Psoas muscle (tissue), 8 donors: ENCODE results near the gene PGK1. TPM values are rescaled to one million over a fixed set of nuclear protein-coding genes. Genes with fewer than 3 reads are reported as not detected.
A peak's percentile ranks its signal among the peaks of the same experiment; 100 is the strongest.
"Not testable (repeated sequence)": the region's sequence is repeated elsewhere in the genome, so short reads cannot be mapped to it uniquely, and the experiment has no call there.

ENCODE experiments used
- ATAC-seq, 4 donors: fragments of 200-7000 bp; cut with Tn5 transposase; one replicate each; pipeline ENCODE4 v1.9.1; 2020; ENCODE audit warnings: moderate library complexity in 3 of 4, mild to moderate bottlenecking in 2 of 4
- DNase-seq, 2 donors: peaks; one replicate each; pipeline ENCODE4 v3.0.0-alpha.2; 2020
- H3K27ac ChIP-seq: fragments of 200-600 bp; one replicate; pipeline ENCODE4 v1.8.0; 2022
- H3K27me3 ChIP-seq, 3 donors: fragments of 200-600 bp in 1 of 3; one replicate each; pipeline versions ENCODE4 v1.6.1 to v1.8.0; 2013 to 2022; ENCODE audit warnings: low read length in 2 of 3, mild to moderate bottlenecking in 2 of 3, moderate library complexity in 1 of 3; ENCODE audit not compliant: insufficient read depth in 3 of 3
- H3K36me3 ChIP-seq, 2 donors: fragments of 200-600 bp in 1 of 2; one replicate each; pipeline versions ENCODE4 v1.6.1 to v1.8.0; 2013 to 2022; ENCODE audit warnings: low read depth in 1 of 2, mild to moderate bottlenecking in 1 of 2, moderate library complexity in 1 of 2; ENCODE audit not compliant: insufficient read depth in 1 of 2
- H3K4me1 ChIP-seq: fragments of 200-600 bp; one replicate; pipeline ENCODE4 v1.8.0; 2022
- H3K4me3 ChIP-seq: fragments of 200-600 bp; one replicate; pipeline ENCODE4 v1.8.0; 2022; ENCODE audit warnings: mild to moderate bottlenecking
- H3K9me3 ChIP-seq: fragments of 200-600 bp; one replicate; pipeline ENCODE4 v1.8.0; 2022
- CTCF ChIP-seq: fragments of 200-600 bp; IDR thresholded peaks from one replicate; pipeline ENCODE4 v1.8.0; 2022; ENCODE audit warnings: antibody characterized with exemption
- WGBS, 3 donors: extraction: QIAGEN DNeasy Blood & Tissue Kit; methylation state at CpG; one replicate each; pipeline versions ENCODE4 v1.1.6 to v1.1.7; 2013; 5-methylcytosine and 5-hydroxymethylcytosine counted together
- intact Hi-C, 2 donors: fragments of 100-400 bp; cut with DNase I; formaldehyde crosslinking; loops; one replicate each; pipeline versions ENCODE4 v1.11.0 to v1.14.2; 2022
- polyA plus RNA-seq, 3 donors: library from polyadenylated mRNA; stranded (reverse); fragments of 200-250 nt; gene quantifications; one replicate each; pipeline ENCODE4 v1.2.3, GENCODE V29; 2013
- total RNA-seq, 4 donors: library from RNA; stranded (reverse); fragmentation: NEBNext Ultra II Directional in 2 of 4; extraction: Animal tissue kit (Norgen Biotek cat#: 25700) in 2 of 4; gene quantifications; one replicate each; pipeline versions ENCODE4 v1.2.1 to v1.2.4, GENCODE V29; 2021 to 2023
- donor health status: healthy with polysubstance abuse.
- donor health status: DM: no; HTN: no; CAD: no; lungs with moderate emphysema.
- donor health status: Bipolar disorder and iron deficiency.
- donor health status: healthy.
- donor health status: DM: yes; HTN: yes; CAD: no.
- donor health status: DM: no; HTN: no; CAD: no.
- donor health status: DM: no; HTN: no; CAD: no.
- donor health status: DM: yes; HTN: yes; CAD: no.

PGK1 gene
- total and polyA plus RNA-seq, 7 donors: 234 to 372 (median 290) TPM

- peak within 1 kb of the TSS; percentile 78 for H3K4me3 ChIP-seq
- peak within 1 kb of the TSS; percentile 67 for H3K27ac ChIP-seq
- WGBS, 3 donors: 3 to 38% (median 11%) methylated on average over 23 to 59 of the region's 59 CpGs
- intact Hi-C loops: no loop called here
- no peaks in the 10 kb centered on the region for H3K27me3 ChIP-seq
- ATAC-seq (peak; percentile 90 to 98 (median 96)), DNase-seq (peak; percentile 82 to 90)
- no peak for TF ChIP-seq CTCF
- H3K4me1 ChIP-seq: no peaks in the 10 kb centered on the region
- no peaks in the 10 kb centered on the region for H3K36me3 ChIP-seq
- no peaks in the 10 kb centered on the region for H3K9me3 ChIP-seq
These were observed 35.4 kb downstream of the PGK1 start, which contains the start of gene TAF9B for GRCh38 chrX:78139160-78140123. Gene TAF9B, minus strand, starts transcription at chrX:78139650. Its CDS starts 39 bp downstream, at chrX:78139611.

- Histone ChIP-seq H3K27me3 (no peaks in the 10 kb centered on the region), H3K4me3 (peak overlapping the region; percentile 78), H3K27ac (no peak overlapping the region), H3K4me1 (no peaks in the 10 kb centered on the region), H3K9me3 (no peaks in the 10 kb centered on the region), H3K36me3 (no peaks in the 10 kb centered on the region)
- intact Hi-C loops: no loop called here
- DNase-seq: no peak
- ATAC-seq: no peak
- 77 to 95% (median 93%) methylated on average over 9 of the region's 9 CpGs for WGBS, 3 donors
- TF ChIP-seq CTCF: no peak
These were observed 36.2 kb downstream of the PGK1 start for GRCh38 chrX:78140206-78140605.

- DNase-seq, H3K4me3 ChIP-seq, ATAC-seq, H3K36me3 ChIP-seq, intact Hi-C loops, H3K27me3 ChIP-seq, H3K27ac ChIP-seq, H3K4me1 ChIP-seq: not testable (repeated sequence)
- 86 to 94% (median 94%) methylated on average over 5 of the region's 5 CpGs for WGBS, 3 donors
- peaks cover 10% of the 10 kb centered on the region for H3K9me3 ChIP-seq
These were observed 43.0 kb downstream of the PGK1 start for GRCh38 chrX:78147002-78147540.

GRCh38 chrX:78157373-78157772 lies 53.3 kb downstream of the PGK1 start:
- ATAC-seq, H3K36me3 ChIP-seq, H3K9me3 ChIP-seq, H3K27ac ChIP-seq, intact Hi-C loops, DNase-seq, H3K27me3 ChIP-seq, H3K4me3 ChIP-seq, H3K4me1 ChIP-seq: not testable (repeated sequence)
- 67 to 86% (median 85%) methylated on average over 2 of the region's 2 CpGs for WGBS, 3 donors

- H3K36me3 ChIP-seq, H3K27me3 ChIP-seq, H3K4me3 ChIP-seq, H3K4me1 ChIP-seq, H3K9me3 ChIP-seq, DNase-seq, ATAC-seq, H3K27ac ChIP-seq, intact Hi-C loops: not testable (repeated sequence)
- WGBS, 3 donors: 79 to 88% (median 87%) methylated on average over 9 to 10 of the region's 10 CpGs
These were observed 53.8 kb downstream of the PGK1 start for GRCh38 chrX:78157846-78158245.

GRCh38 chrX:78160711-78161110 lies 56.7 kb downstream of the PGK1 start:
- H3K36me3 ChIP-seq, H3K4me1 ChIP-seq, ATAC-seq, intact Hi-C loops, H3K27me3 ChIP-seq, H3K4me3 ChIP-seq, H3K27ac ChIP-seq, H3K9me3 ChIP-seq, DNase-seq: not testable (repeated sequence)
- WGBS, 3 donors: 57 to 70% (median 66%) methylated on average over 4 of the region's 4 CpGs

GRCh38 chrX:78163175-78163574 lies 59.1 kb downstream of the PGK1 start:
- H3K9me3 ChIP-seq, H3K27ac ChIP-seq, ATAC-seq, H3K27me3 ChIP-seq, H3K36me3 ChIP-seq, intact Hi-C loops, H3K4me1 ChIP-seq, H3K4me3 ChIP-seq, DNase-seq: not testable (repeated sequence)
- 71 to 89% (median 78%) methylated on average over 4 of the region's 4 CpGs for WGBS, 3 donors
